ENCODE measurements around the gene TBC1D7. TPM values are rescaled to one million over a fixed set of nuclear protein-coding genes. Genes with fewer than 3 reads are reported as not detected.

The TBC1D7 gene
- total RNA-seq (2014; rRNA removed; shearing (Covaris generic)) (8.5 and 18.7 TPM in 2 replicates), polyA plus RNA-seq (2016; fragmentation: Nextera tagmentation; extraction: Ambion mirVana) (25.7 and 25.8 TPM in 2 replicates)

DNA sequence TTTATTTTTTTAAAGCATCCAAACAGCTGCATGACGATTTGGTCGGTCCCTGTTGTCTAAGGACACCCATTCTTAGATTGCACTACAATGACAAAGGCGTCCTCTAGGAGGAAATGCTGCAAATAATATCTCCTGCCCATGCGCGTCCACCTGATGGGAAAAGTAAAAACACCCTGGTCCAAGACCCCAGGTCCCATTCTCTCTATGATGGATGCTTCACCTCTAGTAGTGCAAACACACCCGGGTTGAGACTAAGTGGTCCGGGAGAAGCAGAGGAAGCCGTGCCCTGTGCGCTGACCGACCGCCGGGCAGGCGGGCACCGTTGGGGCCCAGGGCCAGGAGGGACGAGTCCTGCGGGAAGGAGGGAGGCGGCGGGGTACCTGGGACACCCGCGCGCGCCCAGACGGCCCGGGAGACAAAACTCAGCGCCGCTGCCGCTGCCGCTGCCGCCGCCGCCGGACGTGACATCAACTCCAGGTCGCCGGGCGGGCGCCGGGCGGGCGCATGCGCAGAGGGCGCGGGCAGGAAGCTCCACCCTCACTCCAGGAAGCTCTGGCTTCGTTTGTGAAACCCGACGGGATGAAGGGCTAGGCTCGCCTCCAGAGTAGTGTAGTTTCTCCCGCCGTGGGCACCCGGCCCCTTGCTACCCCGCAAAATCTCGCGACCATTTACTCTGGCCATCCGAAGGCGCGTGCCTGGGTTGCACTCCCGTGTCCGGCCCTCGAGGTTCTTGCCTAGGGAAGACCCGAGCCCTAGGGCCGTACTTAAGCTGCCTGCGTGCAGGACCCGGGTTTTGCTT lies at the start of gene TBC1D7:
TSS of gene TBC1D7 (minus strand) at position 462 of the 799 bp plus-strand sequence. CDS start 1,639 bp downstream, outside the sequence.
- 1 to 2% methylated on average over 48 to 50 of the region's 63 CpGs for WGBS, 2 experiments (ENCODE audit: low coverage in 1 of 2, low lambda C conversion rate in 2 of 2, missing lambda C conversion rate in 2 of 2)
- peak within 1 kb of the TSS; percentile 98 for H3K4me2 ChIP-seq (ENCODE audit: unreplicated experiment)
- TF ChIP-seq EZH2phosphoT487 (IDR thresholded peaks at IDR 0.05; ENCODE audit: insufficient read depth, low read depth): no peak
- TF ChIP-seq EZH2 (IDR thresholded peaks at IDR 0.05; ENCODE audit: insufficient read depth, poor library complexity, severe bottlenecking): no peak

DNA sequence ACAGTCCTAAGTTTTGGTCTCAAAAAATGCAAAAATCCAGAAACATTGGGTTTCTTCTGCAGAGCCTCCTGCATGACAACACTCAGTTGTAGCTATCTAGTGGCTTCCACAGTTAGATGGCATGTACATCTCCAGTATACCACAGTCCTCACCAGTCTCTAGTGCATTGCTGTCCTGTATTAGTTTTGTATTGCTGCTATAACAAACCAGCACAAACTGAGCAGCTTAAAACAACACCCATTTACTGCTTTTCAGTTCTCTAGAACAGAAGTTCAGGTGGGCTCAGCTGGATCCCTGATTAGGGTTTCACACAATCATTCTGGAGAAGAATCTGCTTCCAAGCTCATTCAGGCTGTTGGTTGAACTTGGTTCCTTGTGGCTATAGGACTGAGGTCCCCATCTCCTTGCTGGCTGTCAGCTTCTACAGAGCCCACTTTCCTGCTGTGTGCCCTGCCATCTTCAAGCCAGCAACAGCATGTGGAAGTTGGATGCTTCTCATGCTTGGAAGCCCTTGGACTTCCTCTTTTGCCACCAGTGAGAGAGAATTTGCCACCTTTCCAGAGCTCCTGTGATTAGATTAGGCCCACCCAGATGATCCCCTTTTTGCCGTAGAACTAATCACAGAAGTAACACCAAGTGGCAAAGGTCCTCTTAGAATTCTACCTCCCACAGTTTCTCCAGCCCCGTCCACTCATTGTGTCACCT lies 48.9 kb upstream of the TBC1D7 start:
- no peak overlapping the region for H3K27ac ChIP-seq

More for the DNA sequence above, at the start of gene TBC1D7:
- H3K4me3 ChIP-seq: peak within 1 kb of the TSS; percentile 92
- H4K20me1 ChIP-seq (ENCODE audit: insufficient read depth): no peaks in the 10 kb centered on the region
- H3K27me3 ChIP-seq (replicated peaks; ENCODE audit: insufficient read depth): no peaks in the 10 kb centered on the region
- H3K9me3 ChIP-seq (ENCODE audit: low read depth): no peaks in the 10 kb centered on the region
- DNase-seq: peak; percentile 94
- H3K9ac ChIP-seq: peak within 1 kb of the TSS; percentile 90
- no peaks in the 10 kb centered on the region for H3F3A ChIP-seq (ENCODE audit: insufficient read depth)
- in situ Hi-C loops (cut with MboI): loop anchor here (25.0 kb wide), 1 partner anchor 209 kb away; no protein-coding TSS in a partner anchor
- H3K9me2 ChIP-seq (ENCODE audit: insufficient read depth): no peaks in the 10 kb centered on the region
- H2AFZ ChIP-seq: peak within 1 kb of the TSS; percentile 99
- peaks cover 9% of the 10 kb centered on the region; the same call in 1 of the 2 replicates for H3K36me3 ChIP-seq (ENCODE audit: low read depth)
- peaks cover 20% of the 10 kb centered on the region for H3K79me2 ChIP-seq (ENCODE audit: insufficient read depth)
- peaks cover 8% of the 10 kb centered on the region for H3K4me1 ChIP-seq (ENCODE audit: insufficient read depth)
- peak within 1 kb of the TSS; percentile 83 for H3K27ac ChIP-seq

DNA sequence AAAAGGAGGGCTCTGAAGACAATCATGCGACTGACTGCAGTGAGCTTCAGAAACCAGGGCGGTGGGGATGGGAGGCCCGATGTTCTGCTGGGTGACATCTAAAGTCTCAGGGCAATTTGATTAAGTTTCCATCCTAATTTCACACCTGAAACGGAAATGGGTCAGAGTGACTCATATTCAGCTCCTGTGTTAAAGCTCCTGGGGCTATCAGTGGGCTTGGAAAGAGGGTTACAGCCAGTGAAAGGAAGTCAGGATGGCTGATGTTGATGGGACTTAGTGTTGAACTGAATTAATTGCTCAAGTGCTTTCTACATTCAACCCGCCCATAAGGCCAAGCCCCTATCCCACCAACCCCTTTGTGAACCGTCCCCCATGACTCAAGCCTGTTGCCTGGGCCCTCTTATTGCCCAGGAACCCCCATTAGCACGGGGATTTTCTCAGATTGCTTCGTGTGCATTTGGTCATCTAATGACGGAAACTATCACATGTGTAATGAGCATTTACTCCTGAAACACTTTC lies 47.1 kb upstream of the TBC1D7 start:
- no peaks in the 10 kb centered on the region for H3K9me3 ChIP-seq (ENCODE audit: low read depth)
- no peak overlapping the region for H3K4me2 ChIP-seq (ENCODE audit: unreplicated experiment)
- no peak for TF ChIP-seq EZH2 (IDR thresholded peaks at IDR 0.05; ENCODE audit: insufficient read depth, poor library complexity, severe bottlenecking)
- TF ChIP-seq EZH2phosphoT487 (IDR thresholded peaks at IDR 0.05; ENCODE audit: insufficient read depth, low read depth): no peak
- H3K4me3 ChIP-seq: no peak overlapping the region
- DNase-seq: no peak
- H4K20me1 ChIP-seq (ENCODE audit: insufficient read depth): no peaks in the 10 kb centered on the region
- H3K27ac ChIP-seq: no peak overlapping the region
- no peaks in the 10 kb centered on the region for H3K79me2 ChIP-seq (ENCODE audit: insufficient read depth)
- no peak overlapping the region for H3K9ac ChIP-seq
- 73 to 82% methylated on average over 9 of the region's 9 CpGs for WGBS, 2 experiments (ENCODE audit: low coverage in 1 of 2, low lambda C conversion rate in 2 of 2, missing lambda C conversion rate in 2 of 2)
- no peaks in the 10 kb centered on the region for H3K9me2 ChIP-seq (ENCODE audit: insufficient read depth)
- no peak overlapping the region for H2AFZ ChIP-seq
- no peaks in the 10 kb centered on the region for H3F3A ChIP-seq (ENCODE audit: insufficient read depth)
- no peaks in the 10 kb centered on the region for H3K36me3 ChIP-seq (ENCODE audit: low read depth)
- no peaks in the 10 kb centered on the region for H3K27me3 ChIP-seq (replicated peaks; ENCODE audit: insufficient read depth)
- in situ Hi-C loops (cut with MboI): no loop called here
- no peaks in the 10 kb centered on the region for H3K4me1 ChIP-seq (ENCODE audit: insufficient read depth)

More for the DNA sequence above, 48.9 kb upstream of the TBC1D7 start:
- Histone ChIP-seq H3K4me2 (ENCODE audit: unreplicated experiment) (no peak overlapping the region), H4K20me1 (ENCODE audit: insufficient read depth) (no peaks in the 10 kb centered on the region), H3K36me3 (ENCODE audit: low read depth) (no peaks in the 10 kb centered on the region), H3K9me2 (ENCODE audit: insufficient read depth) (no peaks in the 10 kb centered on the region), H3K4me3 (no peak overlapping the region), H2AFZ (no peak overlapping the region), H3K9me3 (ENCODE audit: low read depth) (no peaks in the 10 kb centered on the region), H3K79me2 (ENCODE audit: insufficient read depth) (no peaks in the 10 kb centered on the region), H3K9ac (no peak overlapping the region), H3F3A (ENCODE audit: insufficient read depth) (no peaks in the 10 kb centered on the region), H3K4me1 (ENCODE audit: insufficient read depth) (no peaks in the 10 kb centered on the region), H3K27me3 (replicated peaks; ENCODE audit: insufficient read depth) (no peaks in the 10 kb centered on the region)
- TF ChIP-seq EZH2phosphoT487 (IDR thresholded peaks at IDR 0.05; ENCODE audit: insufficient read depth, low read depth) (no peak), EZH2 (IDR thresholded peaks at IDR 0.05; ENCODE audit: insufficient read depth, poor library complexity, severe bottlenecking) (no peak)
- no peak for DNase-seq
- in situ Hi-C loops (cut with MboI): no loop called here
- 86 to 91% methylated on average over 2 of the region's 2 CpGs for WGBS, 2 experiments (ENCODE audit: low coverage in 1 of 2, low lambda C conversion rate in 2 of 2, missing lambda C conversion rate in 2 of 2)

GRCh38 chr6:13373919-13374318 lies 45.6 kb upstream of the TBC1D7 start:
- no peak overlapping the region for H3K27ac ChIP-seq
- H3K79me2 ChIP-seq (ENCODE audit: insufficient read depth): no peaks in the 10 kb centered on the region
- TF ChIP-seq EZH2phosphoT487 (IDR thresholded peaks at IDR 0.05; ENCODE audit: insufficient read depth, low read depth): no peak
- TF ChIP-seq EZH2 (IDR thresholded peaks at IDR 0.05; ENCODE audit: insufficient read depth, poor library complexity, severe bottlenecking): no peak
- no peaks in the 10 kb centered on the region for H3F3A ChIP-seq (ENCODE audit: insufficient read depth)
- no peaks in the 10 kb centered on the region for H3K27me3 ChIP-seq (replicated peaks; ENCODE audit: insufficient read depth)
- H3K9me3 ChIP-seq (ENCODE audit: low read depth): no peaks in the 10 kb centered on the region
- H3K9me2 ChIP-seq (ENCODE audit: insufficient read depth): no peaks in the 10 kb centered on the region
- H3K36me3 ChIP-seq (ENCODE audit: low read depth): no peaks in the 10 kb centered on the region
- H3K4me2 ChIP-seq (ENCODE audit: unreplicated experiment): no peak overlapping the region
- no peak overlapping the region for H3K4me3 ChIP-seq
- no peaks in the 10 kb centered on the region for H4K20me1 ChIP-seq (ENCODE audit: insufficient read depth)
- peaks cover 2% of the 10 kb centered on the region for H3K4me1 ChIP-seq (ENCODE audit: insufficient read depth)
- H2AFZ ChIP-seq: no peak overlapping the region
- WGBS, 2 experiments (ENCODE audit: low coverage in 1 of 2, low lambda C conversion rate in 2 of 2, missing lambda C conversion rate in 2 of 2): 88% methylated on average over 1 of the region's 1 CpG
- no peak for DNase-seq
- in situ Hi-C loops (cut with MboI): no loop called here
- no peak overlapping the region for H3K9ac ChIP-seq

Measured in GM23248 (cell line).